GM12874 (cell line): ENCODE data around the gene SNX25.

ENCODE experiments used
- TF ChIP-seq, protein P1 (sequence below): IDR thresholded peaks from 2 replicates; pipeline ENCODE4 v1.5.1; 2011; ENCODE audit warnings: low read depth, mild to moderate bottlenecking, control low read depth, low read length, moderate library complexity; ENCODE audit not compliant: insufficient read depth

SNX25 gene

DNA sequence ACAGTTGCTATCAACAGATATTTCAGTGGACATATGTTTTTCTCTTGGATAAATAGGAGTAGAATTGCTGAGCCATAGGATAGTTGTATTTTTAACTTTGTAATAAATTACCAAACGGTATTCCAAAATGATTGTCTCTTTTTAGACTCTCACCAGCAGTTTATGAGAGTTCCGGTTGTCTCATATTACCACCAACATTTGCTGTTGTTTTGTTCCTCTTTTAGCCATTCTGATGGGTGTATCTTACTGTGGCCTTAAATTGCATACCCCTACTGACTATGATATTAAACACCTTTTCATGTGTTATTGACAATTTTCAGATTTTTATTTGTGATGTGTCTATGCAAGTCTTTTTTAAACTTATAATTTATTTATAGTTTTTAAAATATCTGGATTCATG is 39.7 kb downstream of the SNX25 start:
- TF ChIP-seq, protein P1, sequence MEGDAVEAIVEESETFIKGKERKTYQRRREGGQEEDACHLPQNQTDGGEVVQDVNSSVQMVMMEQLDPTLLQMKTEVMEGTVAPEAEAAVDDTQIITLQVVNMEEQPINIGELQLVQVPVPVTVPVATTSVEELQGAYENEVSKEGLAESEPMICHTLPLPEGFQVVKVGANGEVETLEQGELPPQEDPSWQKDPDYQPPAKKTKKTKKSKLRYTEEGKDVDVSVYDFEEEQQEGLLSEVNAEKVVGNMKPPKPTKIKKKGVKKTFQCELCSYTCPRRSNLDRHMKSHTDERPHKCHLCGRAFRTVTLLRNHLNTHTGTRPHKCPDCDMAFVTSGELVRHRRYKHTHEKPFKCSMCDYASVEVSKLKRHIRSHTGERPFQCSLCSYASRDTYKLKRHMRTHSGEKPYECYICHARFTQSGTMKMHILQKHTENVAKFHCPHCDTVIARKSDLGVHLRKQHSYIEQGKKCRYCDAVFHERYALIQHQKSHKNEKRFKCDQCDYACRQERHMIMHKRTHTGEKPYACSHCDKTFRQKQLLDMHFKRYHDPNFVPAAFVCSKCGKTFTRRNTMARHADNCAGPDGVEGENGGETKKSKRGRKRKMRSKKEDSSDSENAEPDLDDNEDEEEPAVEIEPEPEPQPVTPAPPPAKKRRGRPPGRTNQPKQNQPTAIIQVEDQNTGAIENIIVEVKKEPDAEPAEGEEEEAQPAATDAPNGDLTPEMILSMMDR: no peak

DNA sequence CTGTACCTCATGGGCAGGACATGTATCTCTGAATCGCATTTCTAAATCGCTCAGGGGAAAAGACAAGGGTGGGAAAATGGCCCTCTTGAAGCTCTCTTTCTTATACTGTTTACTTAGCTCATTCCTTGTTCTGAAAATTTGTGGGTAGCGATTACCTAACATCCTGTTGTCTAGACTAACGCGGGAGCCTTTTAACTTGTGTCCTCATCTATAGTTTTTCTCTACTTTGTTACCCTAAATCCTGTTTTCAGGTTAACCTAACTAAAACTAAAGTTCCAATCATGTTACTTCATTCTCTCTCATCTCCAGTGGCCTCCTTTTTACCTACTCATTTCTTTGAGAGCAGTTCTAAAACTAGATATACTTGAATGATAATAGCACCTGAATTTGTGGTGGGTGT is 45.0 kb downstream of the SNX25 start:
- TF ChIP-seq, protein P1: no peak

DNA sequence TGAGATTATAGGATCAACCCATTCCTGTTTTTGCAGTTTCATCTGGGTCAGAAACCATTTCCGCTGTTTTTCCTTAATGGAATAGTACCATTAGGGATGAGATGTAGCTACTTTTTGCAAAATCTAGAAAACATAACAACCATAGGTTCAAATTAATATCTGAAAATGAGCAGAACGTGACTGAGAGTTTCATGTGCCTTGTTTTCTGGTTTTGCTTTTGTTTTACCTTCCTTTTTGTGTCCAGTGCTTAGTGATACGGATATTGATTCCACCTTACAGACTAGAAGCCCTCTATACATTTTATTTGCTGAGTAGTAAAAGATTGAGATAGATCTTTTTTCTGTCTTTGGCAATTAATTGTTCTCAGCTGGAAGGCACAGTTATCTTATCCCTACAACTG is 46.5 kb downstream of the SNX25 start:
- TF ChIP-seq, protein P1: no peak

DNA sequence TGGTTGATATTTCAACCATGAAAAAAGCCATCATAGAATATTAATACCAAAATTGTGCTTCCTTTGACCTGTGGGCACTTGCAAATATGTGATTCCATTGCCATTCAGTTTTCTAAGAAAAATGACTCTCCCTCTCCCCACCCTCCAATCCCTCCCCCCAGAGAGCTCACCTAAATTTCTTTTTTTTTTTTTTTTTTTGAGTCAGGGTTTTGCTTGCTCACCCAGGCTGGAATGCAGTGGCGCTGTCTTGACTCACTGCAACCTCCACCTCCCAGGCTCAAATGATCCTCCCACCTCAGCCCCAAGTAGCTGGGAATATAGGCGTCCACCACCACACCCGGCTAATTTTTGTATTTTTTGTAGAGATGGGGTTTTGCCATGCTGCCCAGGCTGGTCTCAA is 47.0 kb downstream of the SNX25 start:
- TF ChIP-seq, protein P1: no peak

DNA sequence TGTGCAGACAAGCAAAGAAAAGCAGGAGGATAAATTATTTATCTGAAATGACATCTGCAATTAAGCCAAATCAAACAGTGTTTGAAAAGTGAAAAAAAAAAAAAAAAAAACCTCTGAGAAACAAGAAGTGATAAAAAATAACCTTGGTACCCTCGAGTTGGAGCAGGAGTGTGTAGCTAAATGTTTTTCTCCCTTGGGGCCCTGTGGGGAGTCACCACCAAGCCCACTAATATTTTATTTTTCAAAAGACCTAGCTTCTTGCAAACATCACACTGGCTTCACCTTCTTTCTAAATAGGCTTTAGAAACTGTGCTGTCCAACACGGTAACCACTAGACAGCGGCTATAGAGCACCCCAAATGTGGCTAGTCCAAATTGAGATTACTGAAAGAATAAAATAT is 47.7 kb downstream of the SNX25 start:
- TF ChIP-seq, protein P1: no peak

DNA sequence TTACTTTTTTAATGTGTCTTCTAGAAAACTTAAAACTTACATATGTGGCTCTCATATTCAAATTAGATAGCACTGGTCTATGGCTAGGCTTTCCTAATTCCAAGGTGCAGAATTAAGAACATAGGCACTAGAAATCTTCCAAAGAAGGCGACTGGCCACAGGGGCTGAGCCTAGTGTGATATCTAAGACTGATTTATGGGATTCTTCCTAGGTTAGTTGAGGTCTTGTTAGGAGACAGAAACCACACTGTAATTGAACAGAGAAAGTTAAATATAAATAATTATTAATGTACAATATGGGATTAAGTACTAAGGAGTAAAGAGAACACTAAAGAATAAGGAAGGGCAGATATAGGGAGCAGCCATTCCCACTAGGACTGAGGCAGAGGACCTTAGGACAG is 48.3 kb downstream of the SNX25 start:
- TF ChIP-seq, protein P1: no peak

DNA sequence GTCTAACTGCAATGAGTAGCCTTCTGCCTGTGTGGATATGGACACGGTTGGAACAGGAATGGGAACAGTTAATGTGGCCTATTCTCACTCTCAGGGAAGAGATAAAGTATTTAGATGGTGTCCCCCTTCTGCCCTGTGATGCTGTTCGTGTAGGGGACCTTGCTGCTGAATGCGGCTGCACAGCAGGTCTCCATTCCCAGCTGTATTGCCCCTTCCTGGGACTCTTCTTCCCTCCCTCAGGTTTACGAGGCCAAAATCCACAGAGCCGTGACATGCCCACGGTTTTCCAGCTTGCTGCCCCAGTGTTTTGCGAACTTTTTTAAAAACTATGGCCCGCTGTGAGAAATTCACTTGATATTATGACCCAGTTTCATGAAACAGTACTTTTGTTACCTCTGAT is 50.3 kb downstream of the SNX25 start:
- TF ChIP-seq, protein P1: no peak

DNA sequence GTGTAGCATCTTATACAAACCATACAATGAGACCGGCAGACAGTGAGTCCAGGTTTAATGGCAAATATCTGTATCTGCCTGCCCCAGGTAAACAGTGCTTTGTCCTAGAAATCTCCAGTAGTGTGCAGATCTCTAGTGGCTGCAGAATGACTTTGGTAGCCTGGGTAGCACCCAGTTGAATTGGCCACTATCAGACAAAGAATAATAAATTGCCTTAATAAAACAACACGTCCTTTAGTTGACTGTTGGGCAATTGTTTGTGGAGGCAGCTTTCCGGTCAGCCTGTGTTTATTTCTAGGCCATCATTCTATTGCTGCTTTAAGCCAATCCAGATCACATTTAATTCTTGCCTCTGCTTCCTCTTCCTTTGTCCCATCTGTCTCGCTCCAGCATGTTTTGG is 52.5 kb downstream of the SNX25 start:
- TF ChIP-seq, protein P1: no peak
